GM21381 (cell line): ENCODE results near the gene FSD2.
"Not testable (repeated sequence)": the region's sequence is repeated elsewhere in the genome, so short reads cannot be mapped to it uniquely, and the experiment has no call there.

Experiments
- ATAC-seq: cut with Tn5 transposase; IDR thresholded peaks from one replicate; pipeline ENCODE4 v1.9.1; 2021; ENCODE audit warnings: mild to moderate bottlenecking, moderate library complexity; ENCODE audit not compliant: unreplicated experiment

Gene FSD2

GRCh38 chr15:82831894-82832600, 26.2 kb upstream of the FSD2 start:
- no peak for ATAC-seq

GRCh38 chr15:82830427-82831173, 24.7 kb upstream of the FSD2 start:
- no peak for ATAC-seq

- ATAC-seq, result no peak
Observed at GRCh38 chr15:82829234-82829633, 23.4 kb upstream of the FSD2 start.

DNA sequence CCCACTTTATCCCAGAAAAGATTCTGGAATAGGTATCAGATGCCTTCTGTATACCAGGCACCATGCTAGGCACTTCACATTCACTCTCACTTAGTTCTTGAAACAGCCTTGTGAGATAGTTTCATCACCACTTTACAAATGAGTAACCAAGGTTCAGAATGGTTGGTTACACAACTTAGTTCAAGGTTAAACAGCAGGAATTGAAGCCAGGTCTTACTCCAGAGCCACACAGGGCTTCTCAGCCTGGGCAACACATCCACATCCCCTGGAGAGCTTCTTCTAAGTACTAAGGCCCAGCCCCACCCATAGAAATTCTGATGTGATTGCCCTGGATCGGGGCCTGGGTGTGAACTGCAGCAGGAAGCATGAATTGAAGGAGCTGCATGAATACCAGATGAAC, 22.2 kb upstream of the FSD2 start:
- no peak for ATAC-seq

DNA sequence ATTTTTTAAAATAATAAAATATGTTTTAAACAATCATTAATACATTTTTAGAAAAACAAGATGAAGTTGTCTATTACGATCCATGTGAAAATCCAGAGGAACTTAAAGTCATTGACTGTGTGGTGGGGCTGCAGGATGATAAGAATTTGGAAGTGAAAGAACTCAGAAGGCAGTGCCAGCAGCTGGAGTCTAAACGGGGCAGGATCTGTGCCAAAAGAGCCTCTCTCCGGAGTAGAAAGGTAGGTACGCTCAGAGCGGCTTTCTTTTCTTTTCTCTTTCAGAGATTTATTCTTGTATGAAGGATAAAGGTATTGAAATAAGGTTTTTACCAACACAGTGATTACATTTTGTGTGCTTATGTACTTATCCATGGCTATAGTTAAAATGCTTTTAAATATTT, 17.2 kb upstream of the FSD2 start:
- no peak for ATAC-seq

GRCh38 chr15:82821851-82822250, 16.0 kb upstream of the FSD2 start:
- not testable (repeated sequence) for ATAC-seq

GRCh38 chr15:82821396-82821795, 15.5 kb upstream of the FSD2 start:
- not testable (repeated sequence) for ATAC-seq

GRCh38 chr15:82820128-82820527, 14.3 kb upstream of the FSD2 start:
- no peak for ATAC-seq

DNA sequence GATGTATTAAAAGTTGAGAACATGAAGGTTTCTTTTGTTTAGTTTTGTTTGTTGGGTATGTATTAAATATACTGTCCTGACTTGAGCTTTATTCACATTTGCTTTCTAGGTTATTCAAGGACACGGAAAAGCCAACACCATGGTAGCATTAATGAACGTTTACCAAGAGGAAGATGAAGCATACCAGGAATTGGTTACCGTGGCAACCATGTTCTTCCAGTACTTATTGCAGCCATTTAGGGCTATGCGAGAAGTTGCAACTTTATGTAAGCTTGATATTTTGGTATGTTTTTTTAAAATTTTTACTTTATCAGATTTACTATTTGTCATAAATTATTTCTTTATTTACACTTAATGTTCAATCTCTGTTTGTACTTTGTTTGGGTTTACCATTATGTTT, 7.1 kb upstream of the FSD2 start:
- ATAC-seq, result no peak

GRCh38 chr15:82810890-82811426, 5.1 kb upstream of the FSD2 start:
- no peak for ATAC-seq

DNA sequence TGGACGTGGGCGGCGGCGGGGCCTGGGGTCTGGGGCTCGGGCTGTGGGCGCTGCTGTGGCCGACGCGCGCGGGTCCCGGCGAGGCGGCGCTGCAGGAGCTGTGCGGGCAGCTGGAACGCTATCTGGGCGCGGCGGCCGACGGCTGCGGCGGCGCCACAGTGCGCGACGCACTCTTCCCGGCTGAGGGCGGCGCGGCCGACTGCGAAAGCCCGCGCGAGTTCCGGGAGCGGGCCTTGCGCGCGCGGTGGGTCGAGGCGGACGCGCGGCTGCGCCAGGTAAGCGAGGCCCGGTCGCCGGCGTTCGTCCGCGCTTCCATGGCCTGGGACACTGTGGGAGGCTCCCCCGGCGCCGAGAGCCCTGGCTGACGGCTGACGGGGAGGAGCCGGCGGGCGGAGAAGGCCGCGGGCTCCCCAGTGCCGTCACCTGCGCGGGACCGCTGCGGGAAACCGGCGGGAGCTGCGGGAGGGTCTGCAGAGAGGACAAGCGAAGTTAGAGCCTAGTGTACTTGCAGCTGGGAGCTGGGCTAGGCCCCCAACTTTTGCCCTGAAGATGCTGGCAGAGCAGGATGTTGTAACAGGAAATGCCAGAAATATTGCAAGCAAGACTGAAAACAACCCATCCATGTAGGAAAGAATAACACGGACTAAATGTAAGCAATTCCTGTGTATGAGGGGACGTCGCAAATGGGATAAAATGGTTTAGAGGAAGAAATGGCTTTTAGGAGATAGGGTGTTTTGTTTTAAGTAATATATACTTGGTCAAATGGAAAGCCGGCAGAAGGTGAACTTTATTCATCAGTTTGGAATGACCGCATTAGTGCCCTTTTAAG, 4.4 kb upstream of the FSD2 start:
- ATAC-seq, result peak; percentile 10

DNA sequence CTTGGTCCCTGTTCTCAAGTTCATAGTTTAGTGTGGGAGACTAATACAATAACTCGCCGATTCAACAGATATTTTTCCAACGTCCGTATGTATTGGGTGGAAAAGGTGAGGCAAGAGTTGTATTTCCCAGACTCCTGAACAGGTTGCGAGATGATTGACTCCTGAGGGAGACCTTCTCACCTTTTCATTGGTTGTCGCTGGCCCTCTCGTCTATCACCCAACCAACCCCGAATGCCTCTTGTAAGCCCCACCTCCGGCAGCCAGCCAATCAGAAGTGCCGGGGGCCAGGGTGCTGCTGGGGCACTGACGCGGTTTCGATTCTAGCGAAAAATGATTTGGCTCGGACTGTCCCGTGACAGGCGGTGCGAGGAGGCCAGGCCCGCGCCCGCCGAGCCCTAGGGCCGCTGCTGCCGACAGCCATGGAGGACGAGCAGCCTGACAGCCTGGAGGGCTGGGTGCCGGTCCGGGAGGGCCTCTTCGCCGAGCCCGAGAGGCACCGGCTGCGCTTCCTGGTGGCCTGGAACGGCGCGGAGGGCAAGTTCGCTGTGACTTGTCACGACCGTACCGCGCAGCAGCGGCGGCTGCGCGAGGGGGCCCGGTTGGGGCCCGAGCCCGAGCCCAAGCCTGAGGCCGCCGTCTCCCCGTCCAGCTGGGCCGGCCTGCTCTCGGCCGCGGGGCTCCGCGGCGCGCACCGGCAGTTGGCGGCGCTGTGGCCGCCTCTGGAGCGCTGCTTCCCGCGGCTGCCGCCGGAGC, 3.6 kb upstream of the FSD2 start, which contains the start of gene WHAMM:
Gene WHAMM, plus strand, starts transcription at position 321 of the 753 bp plus-strand sequence. Its CDS starts 99 bp downstream, at position 420.
- ATAC-seq, result peak; percentile 78

- no peak for ATAC-seq
Observed at GRCh38 chr15:82808634-82809041, 2.8 kb upstream of the FSD2 start.

- no peak for ATAC-seq
Observed at GRCh38 chr15:82807920-82808633, 2.2 kb upstream of the FSD2 start.

GRCh38 chr15:82804575-82804949, 1.3 kb downstream of the FSD2 start:
- ATAC-seq, result no peak

DNA sequence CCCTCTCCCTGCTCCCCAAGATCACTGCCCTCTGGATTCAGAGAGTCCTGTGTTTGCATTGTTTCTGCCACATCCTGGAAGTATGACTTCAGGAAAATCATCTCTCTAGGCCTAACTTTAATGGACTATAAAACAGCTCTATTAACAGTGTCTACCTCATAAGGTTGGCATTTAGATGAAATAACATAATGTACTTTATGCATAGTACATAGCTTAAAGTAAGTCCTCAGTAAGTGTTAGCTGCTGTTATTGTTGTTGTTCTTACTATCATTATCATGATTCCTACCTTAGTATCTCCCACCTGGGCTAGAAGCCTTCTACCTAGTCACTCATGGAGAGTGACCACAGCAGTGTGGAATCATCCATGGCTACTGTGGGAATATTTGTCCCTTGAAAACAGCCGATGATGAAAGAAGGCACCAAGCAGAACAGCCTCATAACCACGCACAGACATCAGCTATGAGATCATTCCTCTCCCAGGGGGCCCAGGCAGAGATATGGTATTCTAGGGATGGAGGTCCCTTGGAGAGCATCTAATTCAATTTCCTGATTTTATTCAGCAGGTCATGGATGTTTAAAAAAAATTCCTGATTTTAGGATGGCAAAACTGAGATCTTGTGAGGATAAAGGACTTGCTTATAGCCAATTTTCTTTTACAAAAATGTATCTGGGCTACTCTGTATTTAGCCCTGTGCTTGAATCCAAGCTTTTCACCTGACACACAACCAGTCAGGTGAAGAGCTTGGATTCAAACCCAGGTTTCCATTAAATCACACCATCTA, 1.9 kb downstream of the FSD2 start:
- ATAC-seq, result no peak

- ATAC-seq, result no peak
Observed at GRCh38 chr15:82802497-82802896, 3.4 kb downstream of the FSD2 start.

- ATAC-seq, result no peak
Observed at GRCh38 chr15:82799183-82799841, 6.6 kb downstream of the FSD2 start.
